Measurements from ENCODE around the gene PPFIBP1.

The PPFIBP1 gene

DNA sequence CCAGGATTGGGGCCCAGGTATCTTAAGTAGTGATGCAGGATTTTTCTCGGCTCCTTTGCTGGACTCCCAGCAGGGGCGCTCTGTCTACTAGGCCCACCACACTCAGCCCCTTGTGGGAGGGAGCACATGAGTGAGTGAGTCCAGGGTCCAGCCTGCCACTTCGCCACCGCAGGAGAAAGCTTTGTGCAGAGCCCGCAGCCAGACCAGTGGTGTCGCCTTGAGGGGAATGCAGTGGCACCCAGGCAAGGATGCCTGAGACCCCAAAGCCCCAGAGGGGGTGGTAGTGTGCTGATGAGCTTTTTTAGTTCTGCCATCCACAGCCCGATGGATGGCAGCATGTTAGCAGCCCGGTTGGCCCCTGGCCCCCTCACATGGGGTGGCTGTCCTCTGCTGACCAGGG is 181.3 kb downstream of the PPFIBP1 start:
- H3K4me3 ChIP-seq (replicated peaks; ENCODE audit: low read depth, low read length): no peak overlapping the region
- H3K27me3 ChIP-seq (replicated peaks; ENCODE audit: control insufficient read depth, insufficient read depth, low read length): no peaks in the 10 kb centered on the region
- DNase-seq (ENCODE audit: extremely low read depth, insufficient read length): no peak
- TF ChIP-seq, protein P1, sequence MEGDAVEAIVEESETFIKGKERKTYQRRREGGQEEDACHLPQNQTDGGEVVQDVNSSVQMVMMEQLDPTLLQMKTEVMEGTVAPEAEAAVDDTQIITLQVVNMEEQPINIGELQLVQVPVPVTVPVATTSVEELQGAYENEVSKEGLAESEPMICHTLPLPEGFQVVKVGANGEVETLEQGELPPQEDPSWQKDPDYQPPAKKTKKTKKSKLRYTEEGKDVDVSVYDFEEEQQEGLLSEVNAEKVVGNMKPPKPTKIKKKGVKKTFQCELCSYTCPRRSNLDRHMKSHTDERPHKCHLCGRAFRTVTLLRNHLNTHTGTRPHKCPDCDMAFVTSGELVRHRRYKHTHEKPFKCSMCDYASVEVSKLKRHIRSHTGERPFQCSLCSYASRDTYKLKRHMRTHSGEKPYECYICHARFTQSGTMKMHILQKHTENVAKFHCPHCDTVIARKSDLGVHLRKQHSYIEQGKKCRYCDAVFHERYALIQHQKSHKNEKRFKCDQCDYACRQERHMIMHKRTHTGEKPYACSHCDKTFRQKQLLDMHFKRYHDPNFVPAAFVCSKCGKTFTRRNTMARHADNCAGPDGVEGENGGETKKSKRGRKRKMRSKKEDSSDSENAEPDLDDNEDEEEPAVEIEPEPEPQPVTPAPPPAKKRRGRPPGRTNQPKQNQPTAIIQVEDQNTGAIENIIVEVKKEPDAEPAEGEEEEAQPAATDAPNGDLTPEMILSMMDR (IDR thresholded peaks at IDR 0.05; ENCODE audit: insufficient read depth, low read length, poor library complexity, severe bottlenecking): no peak
- no peaks in the 10 kb centered on the region for H3K36me3 ChIP-seq (ENCODE audit: control insufficient read depth, insufficient read depth, low read length)

DNA sequence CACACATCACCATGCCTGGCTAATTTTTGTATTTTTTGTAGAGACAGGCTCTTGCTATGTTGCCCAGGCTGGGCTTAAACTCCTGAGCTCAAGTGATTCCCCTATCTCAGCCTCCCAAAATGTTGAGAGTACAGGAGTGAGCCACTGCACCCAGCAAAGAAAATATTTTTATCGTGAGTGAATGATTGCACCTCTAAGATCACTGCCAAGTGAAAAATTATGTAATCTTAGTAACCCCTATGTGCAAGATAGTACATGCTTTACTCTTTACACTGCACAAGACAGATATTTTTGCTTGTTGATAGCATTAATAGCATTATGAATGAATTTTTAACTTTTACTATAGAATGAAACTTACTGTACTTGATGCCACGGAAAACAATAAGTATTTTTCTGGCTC is 183.2 kb downstream of the PPFIBP1 start:
- TF ChIP-seq, protein P1 (IDR thresholded peaks at IDR 0.05; ENCODE audit: insufficient read depth, low read length, poor library complexity, severe bottlenecking): no peak
- H3K27me3 ChIP-seq (replicated peaks; ENCODE audit: control insufficient read depth, insufficient read depth, low read length): no peaks in the 10 kb centered on the region

DNA sequence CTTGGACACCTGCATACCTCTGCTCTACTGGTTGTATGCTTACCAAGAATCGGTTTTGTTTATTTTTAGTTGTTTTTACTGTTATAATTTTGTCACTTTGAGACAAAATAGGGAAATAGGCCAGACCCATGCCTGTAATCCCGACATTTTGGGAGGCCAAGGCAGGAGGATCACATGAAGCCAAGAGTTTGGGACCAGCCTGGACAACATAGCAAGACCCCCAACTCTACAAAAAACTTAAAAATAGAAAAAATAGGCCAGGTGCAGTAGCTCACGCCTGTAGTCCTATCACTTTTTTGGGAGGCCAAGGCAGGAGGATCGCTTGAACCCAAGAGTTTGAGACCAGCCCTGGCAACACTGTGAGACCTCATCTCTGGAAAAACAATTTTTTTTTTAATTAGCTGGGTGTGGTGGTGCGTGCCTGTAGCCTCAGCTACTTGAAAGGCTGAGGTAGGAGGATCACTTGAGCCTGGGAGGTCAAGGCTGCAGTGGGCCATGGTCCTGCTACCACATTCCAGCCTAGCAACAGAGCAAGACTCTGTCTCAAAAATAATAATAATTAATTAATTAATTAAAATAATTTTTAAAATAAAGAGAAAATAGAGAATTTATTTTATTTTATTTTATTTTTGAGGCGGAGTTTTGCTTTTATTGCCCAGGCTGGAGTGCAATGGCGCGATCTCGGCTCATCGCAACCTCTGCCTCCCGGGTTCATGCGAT is 185.4 kb downstream of the PPFIBP1 start:
- DNase-seq (ENCODE audit: extremely low read depth, insufficient read length): no peak
- peak overlapping the region; percentile 96 for H3K4me3 ChIP-seq (replicated peaks; ENCODE audit: low read depth, low read length)
- TF ChIP-seq, protein P1 (IDR thresholded peaks at IDR 0.05; ENCODE audit: insufficient read depth, low read length, poor library complexity, severe bottlenecking): no peak
- no peaks in the 10 kb centered on the region for H3K27me3 ChIP-seq (replicated peaks; ENCODE audit: control insufficient read depth, insufficient read depth, low read length)
- H3K36me3 ChIP-seq (ENCODE audit: control insufficient read depth, insufficient read depth, low read length): peaks cover 3% of the 10 kb centered on the region

More for the DNA sequence above, 183.2 kb downstream of the PPFIBP1 start:
- H3K36me3 ChIP-seq (ENCODE audit: control insufficient read depth, insufficient read depth, low read length): no peaks in the 10 kb centered on the region
- H3K4me3 ChIP-seq (replicated peaks; ENCODE audit: low read depth, low read length): no peak overlapping the region
- no peak for DNase-seq (ENCODE audit: extremely low read depth, insufficient read length)

DNA sequence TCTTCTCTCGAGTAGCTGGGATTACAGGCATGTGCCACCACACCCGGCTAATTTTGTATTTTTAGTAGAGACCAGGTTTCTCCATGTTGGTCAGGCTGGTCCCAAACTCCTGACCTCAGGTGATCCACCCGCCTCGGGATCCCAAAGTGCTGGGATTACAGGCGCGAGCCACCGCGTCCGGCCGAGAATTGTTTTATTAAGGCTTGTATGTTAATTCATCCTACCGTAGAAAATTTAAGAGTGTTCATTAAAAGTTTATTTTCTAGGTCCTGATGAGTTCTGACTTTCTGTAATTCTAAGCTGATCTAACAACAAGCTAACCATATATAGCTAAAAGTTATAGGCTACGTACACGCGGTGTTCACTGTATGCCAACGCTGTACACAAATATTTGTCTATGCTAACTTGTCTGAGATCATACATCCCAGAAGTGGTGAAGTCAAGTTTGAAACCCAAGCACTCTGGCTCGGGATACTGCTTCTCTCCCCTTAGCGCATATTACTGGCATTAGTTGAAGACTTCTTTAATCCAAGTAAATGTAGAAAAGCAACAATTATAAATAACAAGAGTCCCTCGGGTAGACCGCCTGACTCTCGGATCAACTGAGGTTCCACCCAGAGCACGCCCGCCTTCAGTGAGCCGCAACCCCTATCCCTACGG is 186.1 kb downstream of the PPFIBP1 start:
- peaks cover 5% of the 10 kb centered on the region for H3K36me3 ChIP-seq (ENCODE audit: control insufficient read depth, insufficient read depth, low read length)
- no peak for DNase-seq (ENCODE audit: extremely low read depth, insufficient read length)
- no peaks in the 10 kb centered on the region for H3K27me3 ChIP-seq (replicated peaks; ENCODE audit: control insufficient read depth, insufficient read depth, low read length)
- TF ChIP-seq, protein P1 (IDR thresholded peaks at IDR 0.05; ENCODE audit: insufficient read depth, low read length, poor library complexity, severe bottlenecking): no peak
- H3K4me3 ChIP-seq (replicated peaks; ENCODE audit: low read depth, low read length): peak overlapping the region; percentile 96

DNA sequence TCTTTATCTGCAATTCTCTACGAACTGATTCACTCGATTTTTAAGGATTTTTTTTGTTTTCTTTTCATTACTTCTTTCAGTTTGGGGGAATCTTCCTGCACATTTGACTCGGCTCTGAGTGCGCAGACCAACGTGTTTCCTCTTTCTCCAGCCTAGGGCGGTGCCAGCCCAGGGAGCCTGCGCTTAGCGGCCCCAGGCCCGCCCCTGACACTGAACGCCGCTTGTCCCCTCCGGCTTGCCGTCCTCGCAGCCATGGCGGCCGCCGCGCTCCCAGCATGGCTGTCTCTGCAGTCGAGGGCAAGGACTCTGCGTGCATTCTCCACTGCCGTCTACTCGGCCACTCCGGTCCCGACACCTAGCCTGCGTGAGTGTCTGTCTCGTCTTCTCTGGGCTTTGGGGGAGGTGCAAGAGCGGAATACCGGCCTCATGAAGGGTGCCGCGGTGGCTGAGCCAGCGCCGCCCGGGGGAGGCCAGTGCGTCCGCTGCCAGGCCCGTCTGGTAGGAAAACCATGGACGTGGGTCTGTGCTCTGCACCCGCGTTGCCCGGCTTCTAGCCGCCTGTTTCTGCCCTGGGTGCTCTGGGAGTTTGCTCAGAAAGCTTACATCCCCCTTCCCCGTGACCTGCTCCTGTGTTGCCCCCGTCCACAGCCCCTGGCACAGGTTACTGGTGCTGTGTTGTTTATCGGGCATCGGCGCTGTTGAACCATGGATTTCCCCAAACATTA is 186.7 kb downstream of the PPFIBP1 start, which contains the start of gene MRPS35:
Gene MRPS35, plus strand, starts transcription at position 241 of the 725 bp plus-strand sequence. Its CDS starts 12 bp downstream, at position 253.
- Histone ChIP-seq H3K36me3 (ENCODE audit: control insufficient read depth, insufficient read depth, low read length) (peaks cover 5% of the 10 kb centered on the region), H3K27me3 (replicated peaks; ENCODE audit: control insufficient read depth, insufficient read depth, low read length) (no peaks in the 10 kb centered on the region), H3K4me3 (replicated peaks; ENCODE audit: low read depth, low read length) (peak within 1 kb of the TSS; percentile 96)
- DNase-seq (ENCODE audit: extremely low read depth, insufficient read length): peak; percentile 95
- TF ChIP-seq, protein P1 (IDR thresholded peaks at IDR 0.05; ENCODE audit: insufficient read depth, low read length, poor library complexity, severe bottlenecking): no peak

All from GM06990 (cell line).